ENCODE data around the gene IGFN1. TPM values are rescaled to one million over a fixed set of nuclear protein-coding genes. Genes with fewer than 3 reads are reported as not detected.
"Not testable (repeated sequence)": the region's sequence is repeated elsewhere in the genome, so short reads cannot be mapped to it uniquely, and the experiment has no call there.

Gene IGFN1
- polyA plus RNA-seq, 3 donors from 2014 or later: not detected

GRCh38 chr1:201258132-201258531, 67.5 kb downstream of the IGFN1 start:
- not testable (repeated sequence) for H3K4me1 Mint-ChIP-seq; DNase-seq; H3K36me3 Mint-ChIP-seq; H3K9me3 Mint-ChIP-seq; H3K27me3 Mint-ChIP-seq (ENCODE audit: low read depth in 3 of 3); H3K4me3 Mint-ChIP-seq; H3K27ac Mint-ChIP-seq

GRCh38 chr1:201258763-201259230, 68.2 kb downstream of the IGFN1 start:
- Mint-ChIP-seq H3K36me3 (no peaks in the 10 kb centered on the region), H3K27me3 (ENCODE audit: low read depth in 3 of 3) (peaks cover 0 to 4% (median 4%) of the 10 kb centered on the region in 3 donors), H3K27ac (no peak overlapping the region), H3K9me3 (no peaks in the 10 kb centered on the region), H3K4me3 (no peak overlapping the region), H3K4me1 (no peaks in the 10 kb centered on the region)
- no peak for DNase-seq

- no peak for DNase-seq
- Mint-ChIP-seq H3K4me1 (no peaks in the 10 kb centered on the region), H3K36me3 (no peaks in the 10 kb centered on the region), H3K27me3 (ENCODE audit: low read depth in 3 of 3) (peaks cover 0 to 4% (median 4%) of the 10 kb centered on the region in 3 donors), H3K9me3 (no peaks in the 10 kb centered on the region), H3K4me3 (no peak overlapping the region), H3K27ac (no peak overlapping the region)
Measured at GRCh38 chr1:201259476-201260235, 69.0 kb downstream of the IGFN1 start.

- no peaks in the 10 kb centered on the region for H3K36me3 Mint-ChIP-seq
- H3K9me3 Mint-ChIP-seq: no peaks in the 10 kb centered on the region
- peaks cover 0 to 4% (median 4%) of the 10 kb centered on the region in 3 donors for H3K27me3 Mint-ChIP-seq (ENCODE audit: low read depth in 3 of 3)
- no peak for DNase-seq
- H3K4me1 Mint-ChIP-seq: no peaks in the 10 kb centered on the region
- H3K4me3 Mint-ChIP-seq: peak overlapping the region in 1 of 5 donors; percentile 55
- H3K27ac Mint-ChIP-seq: no peak overlapping the region
Measured at GRCh38 chr1:201260236-201260590, 69.6 kb downstream of the IGFN1 start.

GRCh38 chr1:201260648-201261311, 70.2 kb downstream of the IGFN1 start:
- no peaks in the 10 kb centered on the region for H3K36me3 Mint-ChIP-seq
- no peak for DNase-seq
- H3K4me1 Mint-ChIP-seq: no peaks in the 10 kb centered on the region
- H3K27me3 Mint-ChIP-seq (ENCODE audit: low read depth in 3 of 3): peaks cover 0 to 4% (median 4%) of the 10 kb centered on the region in 3 donors
- no peak overlapping the region for H3K27ac Mint-ChIP-seq
- H3K9me3 Mint-ChIP-seq: no peaks in the 10 kb centered on the region
- H3K4me3 Mint-ChIP-seq: peak overlapping the region in 1 of 5 donors; percentile 55

GRCh38 chr1:201261771-201262547, 71.3 kb downstream of the IGFN1 start:
- Mint-ChIP-seq H3K27me3 (ENCODE audit: low read depth in 3 of 3) (peaks cover 0 to 4% (median 4%) of the 10 kb centered on the region in 3 donors), H3K4me3 (no peak overlapping the region), H3K9me3 (no peaks in the 10 kb centered on the region), H3K27ac (no peak overlapping the region), H3K36me3 (no peaks in the 10 kb centered on the region), H3K4me1 (no peaks in the 10 kb centered on the region)
- DNase-seq: no peak

- H3K27ac Mint-ChIP-seq: no peak overlapping the region
- peaks cover 0 to 4% (median 4%) of the 10 kb centered on the region in 3 donors for H3K27me3 Mint-ChIP-seq (ENCODE audit: low read depth in 3 of 3)
Measured at GRCh38 chr1:201262963-201263608, 72.5 kb downstream of the IGFN1 start.

GRCh38 chr1:201264072-201264471, 73.4 kb downstream of the IGFN1 start:
- no peak overlapping the region for H3K27ac Mint-ChIP-seq
- H3K4me1 Mint-ChIP-seq: no peaks in the 10 kb centered on the region
- no peaks in the 10 kb centered on the region for H3K36me3 Mint-ChIP-seq
- no peak for DNase-seq
- peaks cover 0 to 5% (median 4%) of the 10 kb centered on the region in 3 donors for H3K27me3 Mint-ChIP-seq (ENCODE audit: low read depth in 3 of 3)
- H3K4me3 Mint-ChIP-seq: no peak overlapping the region
- no peaks in the 10 kb centered on the region for H3K9me3 Mint-ChIP-seq

More at GRCh38 chr1:201262963-201263608, 72.5 kb downstream of the IGFN1 start:
- no peaks in the 10 kb centered on the region for H3K4me1 Mint-ChIP-seq
- no peaks in the 10 kb centered on the region for H3K9me3 Mint-ChIP-seq
- no peaks in the 10 kb centered on the region for H3K36me3 Mint-ChIP-seq
- no peak overlapping the region for H3K4me3 Mint-ChIP-seq
- DNase-seq: no peak

- no peak overlapping the region for H3K27ac Mint-ChIP-seq
- no peak overlapping the region for H3K4me3 Mint-ChIP-seq
- no peaks in the 10 kb centered on the region for H3K36me3 Mint-ChIP-seq
- DNase-seq: no peak
- H3K9me3 Mint-ChIP-seq: no peaks in the 10 kb centered on the region
- H3K4me1 Mint-ChIP-seq: no peaks in the 10 kb centered on the region
- H3K27me3 Mint-ChIP-seq (ENCODE audit: low read depth in 3 of 3): peaks cover 0 to 8% (median 6%) of the 10 kb centered on the region in 3 donors
Measured at GRCh38 chr1:201264554-201264953, 73.9 kb downstream of the IGFN1 start.

- Mint-ChIP-seq H3K27ac (no peak overlapping the region), H3K36me3 (no peaks in the 10 kb centered on the region), H3K4me1 (no peaks in the 10 kb centered on the region), H3K4me3 (no peak overlapping the region), H3K9me3 (no peaks in the 10 kb centered on the region), H3K27me3 (ENCODE audit: low read depth in 3 of 3) (peaks cover 0 to 8% (median 4%) of the 10 kb centered on the region in 3 donors)
- DNase-seq: no peak
Measured at GRCh38 chr1:201265756-201266155, 75.1 kb downstream of the IGFN1 start.

- H3K27me3 Mint-ChIP-seq (ENCODE audit: low read depth in 3 of 3): peaks cover 0 to 6% (median 4%) of the 10 kb centered on the region in 3 donors
- H3K4me3 Mint-ChIP-seq: no peak overlapping the region
- no peak for DNase-seq
- no peaks in the 10 kb centered on the region for H3K36me3 Mint-ChIP-seq
- H3K27ac Mint-ChIP-seq: no peak overlapping the region
- H3K9me3 Mint-ChIP-seq: no peaks in the 10 kb centered on the region
- no peaks in the 10 kb centered on the region for H3K4me1 Mint-ChIP-seq
Measured at GRCh38 chr1:201266276-201266675, 75.7 kb downstream of the IGFN1 start.

GRCh38 chr1:201266774-201267173, 76.2 kb downstream of the IGFN1 start:
- Mint-ChIP-seq H3K27ac (no peak overlapping the region), H3K4me3 (no peak overlapping the region), H3K4me1 (no peaks in the 10 kb centered on the region), H3K36me3 (no peaks in the 10 kb centered on the region), H3K27me3 (ENCODE audit: low read depth in 3 of 3) (peaks cover 0 to 5% (median 2%) of the 10 kb centered on the region in 3 donors), H3K9me3 (no peaks in the 10 kb centered on the region)
- DNase-seq: no peak

GRCh38 chr1:201267481-201268229, 77.0 kb downstream of the IGFN1 start:
- Mint-ChIP-seq H3K27ac (no peak overlapping the region), H3K4me3 (no peak overlapping the region), H3K9me3 (no peaks in the 10 kb centered on the region), H3K27me3 (ENCODE audit: low read depth in 3 of 3) (peaks cover 0 to 5% (median 2%) of the 10 kb centered on the region in 3 donors), H3K36me3 (no peaks in the 10 kb centered on the region), H3K4me1 (no peaks in the 10 kb centered on the region)
- no peak for DNase-seq

Data from immature natural killer cell (primary cell).